Measurements from ENCODE around the gene AFAP1L1. TPM values are rescaled to one million over a fixed set of nuclear protein-coding genes. Genes with fewer than 3 reads are reported as not detected.

AFAP1L1 gene
- total and polyA plus RNA-seq, 3 donors from 2014 or later = 10.4 to 12.6 (median 11.9) TPM

DNA sequence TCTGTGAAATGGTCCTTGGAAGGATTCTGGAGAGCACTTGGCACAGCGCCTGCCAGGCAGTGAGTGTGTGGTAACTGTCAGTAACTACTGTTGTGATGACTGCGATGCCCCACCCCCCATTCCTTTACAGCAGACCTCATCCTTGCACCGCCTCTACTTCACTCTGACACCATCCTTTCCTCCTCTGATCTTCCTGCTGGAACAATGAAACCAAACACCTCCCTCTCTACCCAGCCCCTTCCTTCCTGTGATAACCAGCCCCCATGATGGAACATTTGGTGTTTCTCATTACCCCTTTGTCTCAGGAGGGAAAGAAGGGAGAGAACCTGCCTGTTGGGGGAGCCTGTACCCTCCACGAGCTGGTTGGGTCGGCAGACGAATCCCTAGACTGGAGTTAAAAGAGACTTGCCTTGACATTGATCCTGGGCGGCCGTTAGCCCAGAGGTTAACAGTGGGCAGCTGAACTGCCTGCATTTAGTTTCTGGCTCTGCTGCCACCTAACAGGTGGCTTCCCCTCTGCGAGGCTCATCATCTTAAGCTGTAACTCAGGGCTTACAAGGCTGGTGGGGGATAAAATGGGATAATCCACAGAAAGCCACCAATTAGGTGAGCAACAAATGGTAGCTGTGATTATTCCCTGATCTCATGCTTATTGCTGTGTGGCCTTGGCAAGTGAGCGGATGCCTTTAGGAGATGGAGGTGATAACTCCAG is 39.4 kb downstream of the AFAP1L1 start:
- DNase-seq = no peak
- no peak overlapping the region for H3K4me3 ChIP-seq
- TF ChIP-seq POLR2A (IDR thresholded peaks at IDR 0.05) = no peak
- TF ChIP-seq, protein P1, sequence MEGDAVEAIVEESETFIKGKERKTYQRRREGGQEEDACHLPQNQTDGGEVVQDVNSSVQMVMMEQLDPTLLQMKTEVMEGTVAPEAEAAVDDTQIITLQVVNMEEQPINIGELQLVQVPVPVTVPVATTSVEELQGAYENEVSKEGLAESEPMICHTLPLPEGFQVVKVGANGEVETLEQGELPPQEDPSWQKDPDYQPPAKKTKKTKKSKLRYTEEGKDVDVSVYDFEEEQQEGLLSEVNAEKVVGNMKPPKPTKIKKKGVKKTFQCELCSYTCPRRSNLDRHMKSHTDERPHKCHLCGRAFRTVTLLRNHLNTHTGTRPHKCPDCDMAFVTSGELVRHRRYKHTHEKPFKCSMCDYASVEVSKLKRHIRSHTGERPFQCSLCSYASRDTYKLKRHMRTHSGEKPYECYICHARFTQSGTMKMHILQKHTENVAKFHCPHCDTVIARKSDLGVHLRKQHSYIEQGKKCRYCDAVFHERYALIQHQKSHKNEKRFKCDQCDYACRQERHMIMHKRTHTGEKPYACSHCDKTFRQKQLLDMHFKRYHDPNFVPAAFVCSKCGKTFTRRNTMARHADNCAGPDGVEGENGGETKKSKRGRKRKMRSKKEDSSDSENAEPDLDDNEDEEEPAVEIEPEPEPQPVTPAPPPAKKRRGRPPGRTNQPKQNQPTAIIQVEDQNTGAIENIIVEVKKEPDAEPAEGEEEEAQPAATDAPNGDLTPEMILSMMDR (IDR thresholded peaks at IDR 0.05) = no peak
- H3K4me1 ChIP-seq = no peaks in the 10 kb centered on the region
- H3K27me3 ChIP-seq = no peaks in the 10 kb centered on the region
- no peak overlapping the region for H3K27ac ChIP-seq
- 80 to 81% methylated on average over 10 of the region's 10 CpGs for WGBS, 2 donors
- H3K9me3 ChIP-seq = no peaks in the 10 kb centered on the region
- intact Hi-C loops (cut with DNase I; ENCODE audit: low total_unique reads) = no loop called here
- no peaks in the 10 kb centered on the region for H3K36me3 ChIP-seq (ENCODE audit: low read depth, missing control alignments)

DNA sequence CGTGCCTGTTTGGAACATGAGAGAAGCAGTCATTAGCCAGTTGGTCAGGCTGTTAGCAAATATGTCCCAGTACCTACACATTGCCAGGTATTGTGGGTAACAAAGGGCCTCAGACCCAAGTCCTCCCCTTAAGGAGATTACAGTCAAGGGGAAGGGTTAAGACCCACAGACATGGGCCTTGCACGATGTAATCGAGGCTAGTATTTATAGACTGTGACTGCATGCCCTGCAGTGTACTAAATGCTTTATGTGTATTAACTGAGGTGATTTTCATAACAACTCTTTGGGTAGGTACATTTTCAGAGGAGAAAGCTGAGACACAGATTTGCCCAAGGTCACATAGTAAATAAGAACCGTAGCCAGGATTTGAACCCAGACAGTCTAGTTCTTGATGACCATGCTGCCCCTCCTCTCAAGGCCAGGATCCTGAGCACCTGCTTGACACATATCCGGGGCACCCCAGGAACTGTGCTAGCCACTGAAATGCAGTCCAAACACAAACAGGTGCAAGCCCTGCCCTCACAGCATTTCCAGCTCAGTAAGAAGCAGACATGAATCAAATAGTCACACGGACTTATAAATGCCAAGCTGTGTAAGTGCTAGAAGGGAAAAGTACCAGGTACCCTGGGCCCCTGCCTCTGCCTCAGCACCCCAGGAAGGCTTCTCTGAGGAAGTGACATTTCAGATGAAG is 41.6 kb downstream of the AFAP1L1 start:
- TF ChIP-seq, protein P1 (IDR thresholded peaks at IDR 0.05) = no peak
- no peak for TF ChIP-seq POLR2A (IDR thresholded peaks at IDR 0.05)
- no peaks in the 10 kb centered on the region for H3K36me3 ChIP-seq (ENCODE audit: low read depth, missing control alignments)
- WGBS, 2 donors = 80 to 83% methylated on average over 6 of the region's 6 CpGs
- intact Hi-C loops (cut with DNase I; ENCODE audit: low total_unique reads) = no loop called here
- DNase-seq = no peak
- H3K27me3 ChIP-seq = no peaks in the 10 kb centered on the region
- H3K9me3 ChIP-seq = no peaks in the 10 kb centered on the region
- H3K4me1 ChIP-seq = peaks cover 5% of the 10 kb centered on the region
- no peak overlapping the region for H3K4me3 ChIP-seq
- H3K27ac ChIP-seq = no peak overlapping the region

DNA sequence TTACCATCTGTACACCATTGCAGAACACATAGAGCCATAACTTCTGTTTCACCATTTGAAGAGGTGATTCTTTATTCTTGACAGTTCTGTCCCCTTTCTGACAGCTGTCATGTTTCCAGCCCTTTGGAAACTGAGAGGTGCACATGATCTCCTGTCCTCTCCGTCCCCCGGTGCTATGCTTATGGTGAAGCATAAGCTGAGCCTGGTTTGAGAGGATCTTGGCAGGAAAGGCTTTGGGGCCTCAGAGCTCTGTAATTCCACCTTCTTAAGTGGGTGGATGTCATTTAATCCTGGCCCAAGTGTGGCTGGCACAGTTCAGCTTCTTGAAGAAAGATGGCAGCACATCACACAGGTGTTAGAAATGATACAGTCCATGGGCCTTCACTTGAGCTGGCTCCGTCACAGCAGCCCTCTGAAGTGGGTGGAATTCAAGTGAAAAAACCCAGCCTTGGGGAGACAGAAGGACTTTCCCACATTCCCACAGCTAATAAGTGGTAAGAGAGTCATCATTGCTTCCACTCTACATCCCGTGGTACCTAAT is 43.0 kb downstream of the AFAP1L1 start:
- H3K27me3 ChIP-seq = no peaks in the 10 kb centered on the region
- no peaks in the 10 kb centered on the region for H3K9me3 ChIP-seq
- TF ChIP-seq, protein P1 (IDR thresholded peaks at IDR 0.05) = no peak
- no peak for TF ChIP-seq POLR2A (IDR thresholded peaks at IDR 0.05)
- no peak overlapping the region for H3K27ac ChIP-seq
- WGBS, 2 donors = 97 to 98% methylated on average over 4 of the region's 4 CpGs
- peaks cover 5% of the 10 kb centered on the region for H3K4me1 ChIP-seq
- no peak overlapping the region for H3K4me3 ChIP-seq
- no peak for DNase-seq
- intact Hi-C loops (cut with DNase I; ENCODE audit: low total_unique reads) = no loop called here
- H3K36me3 ChIP-seq (ENCODE audit: low read depth, missing control alignments) = no peaks in the 10 kb centered on the region

DNA sequence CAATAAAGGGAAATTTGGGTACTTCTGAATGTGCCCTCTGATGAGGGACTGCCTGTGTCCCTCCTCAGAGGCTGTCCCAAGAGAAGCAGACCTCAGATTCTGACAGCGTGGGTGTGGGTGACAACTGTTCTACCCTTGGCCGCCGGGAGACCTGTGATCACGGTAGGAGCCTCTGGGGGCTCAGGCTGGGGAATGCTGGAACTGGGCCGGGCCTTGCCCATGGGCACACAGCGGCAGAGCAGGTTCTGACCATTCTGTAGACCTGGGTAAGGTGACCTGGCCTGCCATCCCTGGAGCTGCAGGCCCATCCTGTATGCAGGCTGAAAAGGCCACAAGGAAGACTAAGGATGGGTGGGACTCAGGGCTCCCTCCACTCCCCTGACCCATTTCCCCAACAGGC is 44.1 kb downstream of the AFAP1L1 start:
- H3K27me3 ChIP-seq = no peaks in the 10 kb centered on the region
- H3K4me1 ChIP-seq = peaks cover 10% of the 10 kb centered on the region
- intact Hi-C loops (cut with DNase I; ENCODE audit: low total_unique reads) = no loop called here
- H3K27ac ChIP-seq = no peak overlapping the region
- no peak overlapping the region for H3K4me3 ChIP-seq
- no peak for TF ChIP-seq POLR2A (IDR thresholded peaks at IDR 0.05)
- TF ChIP-seq, protein P1 (IDR thresholded peaks at IDR 0.05) = no peak
- H3K9me3 ChIP-seq = no peaks in the 10 kb centered on the region
- no peaks in the 10 kb centered on the region for H3K36me3 ChIP-seq (ENCODE audit: low read depth, missing control alignments)
- 87 to 95% methylated on average over 4 to 6 of the region's 6 CpGs for WGBS, 2 donors
- DNase-seq = no peak
